Measurements from ENCODE around the gene RPS6KA6.
"Not testable (repeated sequence)": the region's sequence is repeated elsewhere in the genome, so short reads cannot be mapped to it uniquely, and the experiment has no call there.

The RPS6KA6 gene

DNA sequence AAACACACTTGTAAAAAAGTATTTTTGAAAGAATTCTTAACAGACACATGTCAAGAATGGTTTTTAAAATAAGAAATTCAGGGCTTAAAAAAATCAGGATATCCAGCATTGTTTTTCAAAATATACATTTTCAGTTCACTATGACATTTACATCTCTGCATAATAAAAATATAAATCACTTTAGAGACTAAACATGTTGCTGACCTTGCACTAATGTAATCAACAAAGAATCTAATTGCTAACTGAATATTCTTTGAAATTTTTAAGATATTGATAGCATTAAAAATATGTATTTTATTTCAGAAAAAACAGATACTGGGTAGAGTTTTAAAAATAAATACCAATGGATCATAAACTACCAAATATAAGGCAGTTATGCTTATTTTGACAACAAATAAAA is 26.4 kb downstream of the RPS6KA6 start:
- no peak for FAIRE-seq

DNA sequence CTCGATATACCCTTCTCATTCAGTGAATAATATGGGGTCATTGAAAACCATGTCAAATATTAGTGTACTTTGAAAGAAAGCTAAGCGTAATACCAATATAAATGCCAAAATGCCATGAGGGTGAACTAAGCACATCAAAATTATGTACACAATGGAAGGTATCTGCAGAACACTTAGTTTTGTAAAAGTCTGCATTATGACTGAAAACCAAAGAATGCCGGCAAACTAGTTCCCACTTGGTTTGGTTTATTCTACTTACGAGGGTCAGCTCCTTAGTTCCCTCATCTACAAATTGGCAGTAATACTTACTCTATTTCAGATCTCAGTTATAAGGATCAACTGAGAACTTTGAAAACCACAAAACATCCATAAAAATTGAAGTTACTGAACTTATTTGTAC is 27.3 kb downstream of the RPS6KA6 start:
- no peak for FAIRE-seq

DNA sequence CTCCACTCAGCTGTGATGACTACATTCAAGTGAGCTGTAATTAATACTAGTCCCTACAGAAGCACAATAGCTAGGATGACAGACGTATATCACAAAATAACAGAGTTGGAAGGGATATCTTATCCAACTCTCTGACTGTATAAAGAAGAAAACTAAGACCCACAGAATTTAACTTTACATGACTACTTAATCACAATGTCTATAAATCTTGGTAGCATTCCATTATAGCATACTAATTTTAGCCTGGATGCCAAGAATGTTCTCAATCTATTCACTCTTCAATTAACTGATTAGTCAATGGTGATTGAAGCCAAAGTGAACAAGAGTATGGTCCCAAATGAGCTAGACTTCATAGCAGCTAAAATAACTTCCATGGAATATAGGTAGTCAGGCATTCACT is 31.2 kb downstream of the RPS6KA6 start:
- FAIRE-seq, result no peak

DNA sequence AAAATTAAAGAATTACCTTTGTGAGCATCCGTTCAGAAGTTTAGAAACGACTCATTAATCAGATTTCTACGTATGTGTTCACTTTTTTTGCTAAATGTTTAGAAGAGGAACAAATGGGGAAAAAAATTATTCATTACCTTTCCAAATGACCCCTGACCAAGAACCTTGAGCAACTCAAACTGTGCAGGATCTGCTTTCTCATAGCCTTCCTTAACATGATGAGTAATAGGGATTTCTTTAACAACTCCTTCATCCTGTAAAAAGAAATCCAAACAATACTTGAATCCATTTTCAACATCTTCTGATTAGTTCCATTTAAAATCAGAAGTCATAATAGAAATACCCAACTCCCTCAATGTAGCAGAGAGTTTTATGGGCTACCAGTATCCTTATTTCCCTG is 32.1 kb downstream of the RPS6KA6 start:
- no peak for FAIRE-seq

DNA sequence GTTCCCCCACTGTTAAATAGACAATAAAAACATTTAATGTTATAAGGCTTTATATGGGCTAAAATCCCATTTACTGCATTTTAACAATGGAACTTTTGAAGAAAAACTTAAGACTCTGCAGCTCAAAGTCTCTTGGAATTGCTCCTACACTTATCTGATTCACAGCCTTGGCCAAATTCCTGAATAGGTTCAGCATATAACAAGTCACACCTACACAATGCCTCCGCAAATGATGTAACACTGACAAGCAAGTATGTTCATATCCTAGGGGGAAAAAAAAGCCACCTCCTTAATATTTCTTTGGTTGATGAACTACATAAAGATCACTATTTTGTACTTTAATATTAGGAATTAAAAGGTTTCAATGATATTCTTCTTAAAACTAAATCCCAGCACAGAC is 34.5 kb downstream of the RPS6KA6 start:
- no peak for FAIRE-seq

DNA sequence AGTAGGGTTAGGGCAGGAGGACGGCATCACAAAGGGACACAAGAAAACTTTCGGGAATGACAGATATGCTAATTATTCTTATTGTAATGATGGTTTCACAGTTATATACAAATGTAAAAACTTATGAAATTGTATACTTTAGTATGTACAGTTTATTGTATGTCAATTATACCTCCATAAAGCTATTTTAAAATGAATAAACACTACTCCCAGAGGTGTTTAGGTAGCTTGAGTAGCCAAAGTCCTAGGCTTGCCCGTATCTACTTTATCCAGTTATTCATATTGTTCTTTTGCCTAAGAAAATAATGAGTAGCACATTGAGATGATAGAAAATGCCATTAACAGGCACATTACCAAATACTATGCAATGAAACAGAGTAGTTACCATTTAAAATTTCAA is 43.0 kb downstream of the RPS6KA6 start:
- FAIRE-seq, result no peak

DNA sequence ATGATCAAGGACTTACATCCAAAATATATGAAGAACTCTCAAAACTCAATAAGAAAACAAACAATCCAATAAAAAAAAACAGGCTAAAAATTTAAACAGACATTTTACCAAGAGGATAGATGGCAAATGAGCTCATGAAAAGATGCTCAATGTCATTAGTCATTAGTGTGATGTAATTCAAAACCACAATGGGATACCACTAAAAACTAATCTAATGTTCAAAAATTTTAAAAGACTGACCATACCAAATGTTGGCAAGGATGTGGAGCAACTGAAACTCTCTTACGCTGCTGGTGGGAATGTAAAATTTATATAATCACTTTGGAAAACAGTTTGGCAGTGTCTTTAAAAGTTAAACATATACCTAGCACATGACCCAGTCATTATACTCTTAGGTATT is 43.7 kb downstream of the RPS6KA6 start:
- no peak for FAIRE-seq

DNA sequence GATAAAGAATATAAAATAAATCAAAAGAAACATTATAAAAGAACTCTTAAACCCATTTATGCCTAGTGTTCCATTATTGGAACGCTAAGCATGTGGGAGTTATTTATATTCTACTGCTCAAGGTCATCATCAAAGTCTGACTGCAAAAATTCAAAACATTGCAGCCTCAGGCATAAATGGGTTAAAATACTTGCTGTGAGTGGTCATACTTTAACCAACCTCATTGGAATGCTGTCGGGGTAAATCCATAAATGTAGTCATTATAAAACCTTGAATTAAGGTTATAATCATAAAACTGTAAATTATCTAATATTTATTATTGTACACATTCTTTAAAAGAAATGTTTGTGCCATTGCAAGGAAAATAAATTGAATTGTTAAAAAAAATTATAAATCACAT is 55.0 kb downstream of the RPS6KA6 start:
- no peak for FAIRE-seq

DNA sequence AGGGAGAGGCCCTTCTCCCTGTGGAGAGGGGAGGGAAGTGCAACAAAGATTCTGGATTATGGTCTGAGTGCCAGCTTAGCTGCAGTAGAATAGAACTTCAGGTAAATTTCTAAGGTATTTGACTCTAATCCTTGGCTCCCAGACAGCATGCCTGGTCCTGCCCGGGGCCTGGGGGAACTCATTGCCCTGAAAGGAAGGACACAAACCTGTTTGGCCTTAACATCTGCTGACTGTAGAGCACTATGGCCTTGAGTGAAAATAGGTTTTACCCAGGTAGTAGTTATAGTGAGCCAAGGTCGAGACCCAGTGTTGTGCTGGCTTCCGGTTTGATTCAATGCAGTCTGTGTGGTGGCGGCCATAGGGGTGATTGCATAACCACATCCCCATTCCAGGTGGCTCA is 64.4 kb downstream of the RPS6KA6 start:
- FAIRE-seq, result no peak

DNA sequence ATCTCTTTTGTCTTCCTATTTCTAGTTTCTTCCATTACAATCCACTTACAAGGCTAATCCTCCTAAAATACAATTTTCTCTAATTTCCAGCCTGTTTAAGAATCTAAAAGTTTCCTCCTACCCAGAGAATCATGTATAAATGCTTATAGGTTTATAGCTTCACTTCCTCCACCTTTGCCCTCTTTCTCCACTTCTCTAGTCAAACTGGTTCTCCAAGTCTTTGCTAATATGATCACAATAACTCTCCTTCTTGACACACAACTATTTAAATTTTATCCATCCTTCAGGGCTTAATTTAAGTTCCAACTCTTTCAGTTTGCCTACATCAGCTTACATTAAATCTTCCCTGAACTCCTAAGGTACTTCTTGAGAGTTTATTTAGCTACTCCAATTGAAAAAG is 69.2 kb downstream of the RPS6KA6 start:
- no peak for FAIRE-seq

DNA sequence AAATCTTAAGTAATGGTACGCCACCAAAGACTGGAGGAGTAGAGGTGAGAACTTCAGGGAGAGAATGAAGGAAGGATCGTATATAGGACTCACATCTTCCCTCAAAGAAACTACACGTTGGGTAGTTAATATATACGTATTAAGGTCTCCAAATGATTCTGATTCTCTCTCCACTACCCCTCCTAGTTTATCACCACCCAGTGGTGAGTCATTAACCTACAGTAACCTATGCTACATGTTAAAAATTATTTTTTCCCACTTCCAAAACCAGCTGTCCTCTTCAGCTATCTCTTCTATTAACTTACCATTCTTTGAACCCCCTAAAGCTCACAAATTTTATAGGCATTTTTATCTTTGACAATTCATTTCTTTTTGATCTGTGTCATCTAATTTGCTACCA is 69.7 kb downstream of the RPS6KA6 start:
- no peak for FAIRE-seq

DNA sequence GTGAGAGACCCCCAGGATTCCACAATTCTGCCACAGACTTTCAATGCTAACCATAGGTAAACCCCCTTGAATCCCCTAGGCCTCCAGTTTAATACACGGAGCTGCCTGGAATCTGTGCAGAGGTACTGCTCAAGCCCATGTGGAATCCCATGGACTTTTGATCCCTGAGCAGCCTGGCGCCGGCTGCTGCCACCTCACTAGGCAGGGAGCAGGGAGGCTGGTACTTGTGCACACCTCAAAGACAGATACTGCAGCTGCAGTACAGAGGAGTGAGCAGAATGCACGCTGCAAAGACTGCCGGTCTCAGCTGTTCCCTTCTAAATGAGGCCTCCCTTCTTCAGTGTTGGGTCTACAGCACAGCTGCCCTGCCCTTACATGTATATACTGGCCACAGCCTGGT is 79.4 kb downstream of the RPS6KA6 start:
- FAIRE-seq, result no peak

DNA sequence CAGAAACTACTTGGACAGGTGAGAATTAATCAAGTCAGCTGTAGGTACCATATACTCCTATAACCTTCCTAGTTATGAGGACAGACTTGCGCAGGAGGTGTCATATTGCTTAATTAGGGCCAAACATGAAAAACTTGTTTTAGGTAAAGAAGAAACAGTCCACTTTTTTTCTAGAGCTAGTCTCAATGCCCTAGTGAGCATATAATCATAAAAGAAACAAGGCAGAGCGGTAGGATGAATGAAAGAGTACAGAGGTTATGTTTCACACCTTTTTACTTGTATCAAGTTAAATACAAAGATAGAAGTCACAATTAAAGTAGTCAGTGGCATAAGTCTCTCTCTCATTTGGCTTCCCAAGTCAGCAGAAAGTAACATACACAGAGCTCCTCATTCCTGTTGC is 88.9 kb downstream of the RPS6KA6 start:
- no peak for FAIRE-seq

DNA sequence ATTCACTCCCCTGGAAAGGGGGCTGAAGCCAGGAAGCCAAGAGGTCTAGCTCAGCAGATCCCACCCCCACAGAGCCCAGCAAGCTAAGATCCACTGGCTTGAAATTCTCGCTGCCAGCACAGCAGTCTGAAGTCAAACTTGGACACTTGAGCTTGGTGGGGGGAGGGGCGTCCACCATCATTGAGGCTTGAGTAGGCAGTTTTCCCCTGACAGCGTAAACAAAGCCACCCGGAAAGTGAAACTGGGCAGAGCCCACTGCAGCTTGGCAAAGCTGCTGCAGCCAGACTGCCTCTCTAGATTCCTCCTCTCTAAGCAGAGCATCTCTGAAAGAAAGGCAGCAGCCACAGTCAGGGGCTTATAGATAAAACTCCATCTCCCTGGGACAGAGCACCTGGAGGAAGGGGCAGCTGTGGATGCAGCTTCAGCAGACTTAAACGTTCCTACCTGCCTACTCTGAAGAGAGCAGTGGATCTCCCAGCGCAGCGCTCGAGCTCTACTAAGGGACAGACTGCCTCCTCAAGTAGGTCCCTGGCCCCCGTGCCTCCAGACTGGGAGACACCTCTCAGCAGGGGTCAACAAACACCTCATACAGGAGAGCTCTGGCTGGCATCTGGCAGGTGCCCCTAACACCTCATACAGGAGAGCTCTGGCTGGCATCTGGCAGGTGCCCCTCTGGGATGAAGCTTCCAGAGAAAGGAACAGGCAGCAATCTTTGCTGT is 108.4 kb downstream of the RPS6KA6 start:
- not testable (repeated sequence) for FAIRE-seq

DNA sequence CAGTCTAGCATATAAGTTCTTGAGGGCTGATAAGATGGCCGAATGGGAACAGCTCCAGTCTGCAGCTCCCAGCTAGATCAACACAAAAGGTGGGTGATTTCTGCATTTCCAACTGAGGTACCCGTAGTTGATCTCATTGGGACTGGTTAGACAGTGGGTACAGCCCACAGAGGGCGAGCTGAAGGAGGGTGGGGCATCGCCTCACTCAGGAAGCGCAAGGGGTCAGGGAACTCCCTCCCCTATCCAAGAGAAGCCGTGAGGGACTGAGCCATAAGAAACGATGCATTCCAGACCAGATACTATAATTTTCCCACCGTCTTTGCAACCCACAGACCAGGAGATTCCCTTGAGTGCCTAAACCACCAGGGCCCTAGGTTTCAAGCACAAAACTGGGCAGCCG is 109.0 kb downstream of the RPS6KA6 start:
- no peak for FAIRE-seq

DNA sequence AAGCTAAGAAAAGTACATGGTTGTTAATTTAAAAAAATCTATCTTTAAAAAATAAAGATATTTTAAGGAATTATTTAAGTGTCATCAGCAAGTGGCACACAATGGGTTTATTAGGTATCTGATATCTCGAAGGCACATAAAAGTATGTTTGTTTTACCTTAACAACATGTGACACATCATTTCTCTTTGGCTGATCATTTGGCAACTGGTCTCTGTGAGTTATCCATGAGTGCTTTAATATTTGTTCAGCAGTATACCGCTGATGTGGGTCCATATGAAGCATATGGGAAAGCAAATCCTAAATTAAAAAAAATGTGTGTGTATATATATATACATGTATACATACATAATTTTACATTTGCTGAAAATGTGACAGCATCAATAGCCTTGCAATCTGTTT is 123.2 kb downstream of the RPS6KA6 start:
- no peak for FAIRE-seq

DNA sequence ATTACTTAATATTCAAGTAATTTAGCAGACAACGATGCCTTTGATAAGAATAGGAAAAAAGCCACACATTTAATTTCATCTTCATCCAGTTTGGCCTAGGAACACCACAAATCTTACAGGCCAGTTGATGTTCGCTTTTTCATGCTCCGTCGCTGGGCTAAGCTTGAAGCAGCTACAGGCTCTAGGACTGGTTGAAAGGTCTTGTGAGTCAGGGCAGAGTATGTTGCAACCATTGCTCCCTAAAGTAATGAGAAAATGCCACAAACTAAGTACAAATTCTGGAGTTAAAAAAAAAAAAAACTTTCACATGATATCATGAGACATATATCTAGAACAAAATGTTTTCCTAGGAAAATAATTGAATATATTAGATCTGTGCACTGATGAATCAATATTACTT is 123.8 kb downstream of the RPS6KA6 start:
- no peak for FAIRE-seq

DNA sequence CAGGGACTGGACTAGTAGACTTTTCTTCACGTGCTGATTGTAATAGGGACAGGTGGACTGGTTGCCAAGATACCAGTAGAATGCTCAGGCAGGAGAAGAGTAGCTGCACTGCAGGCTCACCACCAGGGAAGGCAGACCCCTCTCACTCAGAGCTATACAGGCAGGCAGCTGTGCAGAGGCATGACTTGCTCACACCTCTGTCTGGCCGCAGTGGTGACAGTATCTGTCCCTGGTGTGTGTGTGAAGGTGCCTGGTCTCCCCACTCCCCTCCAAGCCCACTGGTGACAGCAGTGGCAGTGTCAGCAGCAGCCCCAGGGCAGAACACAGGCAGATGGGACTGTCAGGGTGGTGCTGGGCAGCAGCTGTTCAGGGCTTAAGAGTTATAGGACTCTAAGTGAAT is 140.7 kb downstream of the RPS6KA6 start:
- FAIRE-seq, result no peak

DNA sequence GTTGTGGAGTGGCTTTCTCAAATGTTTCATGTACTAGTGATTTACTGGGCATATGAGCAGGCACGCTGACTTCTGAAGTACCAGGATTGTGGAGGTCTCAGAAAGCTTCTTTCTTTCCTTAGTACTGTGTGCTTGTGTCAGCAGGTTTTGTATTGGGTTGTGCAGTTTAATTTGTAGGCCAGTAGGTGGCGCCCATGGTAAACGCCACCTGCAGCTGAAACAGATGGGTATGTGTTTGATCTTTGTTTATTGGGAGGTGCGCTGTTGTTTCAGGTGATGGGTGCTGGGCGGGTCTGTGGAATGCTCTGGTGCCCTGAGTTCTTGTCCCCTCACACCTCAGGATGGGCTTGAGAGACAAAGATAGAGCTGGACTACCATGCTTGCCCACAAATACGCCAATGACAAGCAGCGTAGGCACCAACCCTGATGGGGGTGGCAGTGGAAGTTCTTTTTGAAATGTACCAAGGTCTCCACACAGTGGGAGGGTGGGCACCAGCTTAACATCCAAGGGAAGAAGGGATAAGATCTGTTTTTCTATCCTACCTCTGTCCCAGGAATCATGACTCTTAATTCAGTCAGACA is 141.5 kb downstream of the RPS6KA6 start:
- no peak for FAIRE-seq

DNA sequence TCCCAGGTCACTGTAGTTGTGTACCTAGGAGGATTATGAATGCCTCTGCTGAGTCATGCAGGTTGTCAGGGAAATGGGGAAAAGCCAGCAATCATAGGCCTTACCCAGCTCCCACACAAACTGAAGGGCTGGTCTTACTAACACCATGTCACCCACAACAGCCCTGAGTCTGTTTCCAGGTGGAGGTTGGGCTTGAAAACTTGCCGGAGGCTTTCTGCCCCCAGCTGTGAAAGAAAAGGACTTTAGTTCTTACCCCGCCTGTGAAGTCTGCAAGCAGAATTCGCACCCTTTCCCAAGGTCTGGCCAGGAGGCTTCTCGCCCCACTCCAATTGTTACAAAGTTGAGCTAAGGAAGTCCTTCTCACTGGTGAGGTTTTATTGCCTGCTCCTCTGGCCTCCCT is 143.9 kb downstream of the RPS6KA6 start:
- FAIRE-seq, result no peak
